GM18951 (cell line): ENCODE measurements around the gene KDM6A.
"Not testable (repeated sequence)": the region's sequence is repeated elsewhere in the genome, so short reads cannot be mapped to it uniquely, and the experiment has no call there.

Experiments
- POLR2A ChIP-seq: IDR thresholded peaks from 4 replicates; pipeline ENCODE4 v1.6.1; 2011; ENCODE audit warnings: mild to moderate bottlenecking; ENCODE audit not compliant: insufficient read length, insufficient read depth; ENCODE audit errors: extremely low read depth
- in situ Hi-C: fragments of 300-500 bp; cut with MboI; formaldehyde crosslinking; loops from one replicate; pipeline ENCODE4 v1.12.0; 2022; ENCODE audit warnings: low sequenced_read_pairs, mixed read lengths, inconsistent platforms; ENCODE audit not compliant: unreplicated experiment

Gene KDM6A

GRCh38 chrX:44946771-44947170 is 73.8 kb downstream of the KDM6A start:
- in situ Hi-C loops: no loop called here
- TF ChIP-seq POLR2A: no peak

- in situ Hi-C loops: no loop called here
- TF ChIP-seq POLR2A: no peak
These were observed 75.0 kb downstream of the KDM6A start for GRCh38 chrX:44947995-44948394.

DNA sequence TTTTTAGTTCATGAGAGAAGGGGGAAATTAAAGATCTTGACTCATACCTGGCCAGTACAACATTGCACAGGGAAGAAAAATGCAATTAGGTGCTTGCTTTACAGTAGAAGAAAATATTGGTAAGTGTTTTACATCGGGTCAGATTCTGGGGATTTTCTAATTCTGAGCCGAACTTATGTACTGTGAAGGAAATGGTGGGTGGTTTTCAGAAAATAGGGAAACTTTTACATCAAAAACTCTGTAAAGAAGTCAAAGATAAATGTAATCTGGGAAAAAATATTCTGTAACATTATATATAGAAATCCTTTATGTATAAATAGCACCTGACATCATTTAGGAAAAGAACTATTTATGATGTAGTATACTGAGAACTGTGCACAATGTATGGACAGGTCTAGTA is 75.4 kb downstream of the KDM6A start:
- no peak for TF ChIP-seq POLR2A
- in situ Hi-C loops: no loop called here

- in situ Hi-C loops: no loop called here
- TF ChIP-seq POLR2A: no peak
These were observed 76.1 kb downstream of the KDM6A start for GRCh38 chrX:44949125-44949524.

- in situ Hi-C loops: not testable (repeated sequence)
These were observed 77.7 kb downstream of the KDM6A start for GRCh38 chrX:44950471-44951366.

- no peak for TF ChIP-seq POLR2A
- in situ Hi-C loops: no loop called here
These were observed 78.6 kb downstream of the KDM6A start for GRCh38 chrX:44951572-44952067.

DNA sequence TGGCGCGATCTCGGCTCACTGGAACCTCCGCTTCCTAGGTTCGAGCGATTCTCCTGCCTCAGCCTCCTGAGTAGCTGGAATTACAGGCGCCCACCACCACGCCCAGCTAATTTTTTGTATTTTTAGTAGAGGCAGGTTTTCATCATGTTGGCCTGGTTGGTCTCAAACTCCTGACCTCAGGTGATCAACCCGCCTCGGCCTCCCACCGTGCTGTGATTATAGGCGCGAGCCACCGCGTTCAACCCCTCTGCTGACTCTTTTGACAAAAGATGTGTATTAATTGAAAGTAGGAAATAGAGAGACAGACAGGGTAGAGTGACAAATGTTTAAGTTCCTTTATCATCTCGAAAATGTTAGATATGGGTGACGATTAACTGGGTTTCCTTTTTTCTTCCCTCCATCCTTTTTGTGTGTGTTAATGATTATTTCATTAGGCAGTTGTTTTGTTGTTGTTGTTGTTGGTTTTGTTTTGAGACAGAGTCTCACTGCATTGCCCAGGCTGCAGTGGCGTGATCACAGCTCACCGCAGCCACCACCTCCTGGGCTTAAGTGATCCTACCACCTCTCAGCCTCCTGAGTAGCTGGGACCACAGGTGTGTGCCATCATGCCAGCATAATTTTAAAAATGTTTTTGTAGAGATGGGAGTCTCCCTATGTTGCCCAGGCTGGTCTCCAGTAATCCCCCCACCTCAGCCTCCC is 79.5 kb downstream of the KDM6A start:
- no peak for TF ChIP-seq POLR2A
- in situ Hi-C loops: no loop called here

DNA sequence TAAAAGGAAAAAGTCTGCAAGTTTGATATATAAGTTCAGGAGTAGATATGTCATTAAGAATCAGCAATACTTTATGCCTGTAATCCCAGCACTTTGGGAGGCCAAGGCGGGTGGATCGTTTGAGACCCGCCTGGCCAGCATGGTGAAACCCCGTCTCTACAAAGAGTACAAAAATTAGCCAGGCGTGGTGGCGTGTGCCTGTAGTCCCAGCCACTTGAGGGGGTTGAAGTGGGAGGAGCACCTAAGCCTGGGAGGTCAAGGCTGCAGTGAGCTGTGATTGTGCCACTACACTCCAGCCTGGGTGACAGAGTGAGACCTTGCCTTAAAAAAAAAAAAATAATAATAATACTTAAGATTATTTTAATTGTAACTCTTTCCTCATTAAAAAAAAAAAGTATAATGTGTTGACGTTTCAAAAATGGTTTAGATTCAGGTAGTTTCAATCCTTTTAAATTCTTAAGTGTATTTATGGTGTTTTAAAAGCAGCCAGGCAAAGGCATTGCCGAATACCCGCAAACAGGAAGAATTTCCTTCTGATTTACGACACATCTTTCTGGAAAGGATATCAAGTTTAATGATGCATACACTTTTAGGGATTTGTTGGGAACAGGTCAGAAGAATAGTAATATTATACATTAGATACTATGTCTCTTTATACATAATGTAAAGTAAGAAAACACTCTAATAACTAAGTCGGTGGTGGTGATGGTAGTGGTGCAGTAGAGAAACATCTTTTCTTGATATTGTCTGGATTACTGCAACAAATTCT is 80.9 kb downstream of the KDM6A start:
- in situ Hi-C loops: no loop called here

DNA sequence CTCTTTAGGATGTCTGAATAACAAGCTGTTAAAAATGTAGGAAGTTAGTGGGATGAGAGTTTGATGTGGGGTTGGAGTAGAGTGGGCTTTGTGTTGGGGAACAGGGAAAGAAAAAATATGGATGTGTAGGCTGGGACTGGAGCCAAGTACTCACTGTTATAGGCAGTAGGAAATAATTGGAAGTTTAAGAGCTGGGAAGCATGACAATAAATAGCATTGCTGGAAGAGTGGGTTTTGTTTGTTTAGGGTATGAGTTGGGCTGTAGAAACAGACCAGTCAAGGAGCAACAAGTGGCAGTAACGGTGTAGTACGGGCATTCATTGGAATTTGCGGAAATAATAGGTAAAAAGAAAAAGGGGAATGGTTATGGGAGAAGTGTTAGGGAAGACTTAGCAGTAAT is 81.6 kb downstream of the KDM6A start:
- no peak for TF ChIP-seq POLR2A
- in situ Hi-C loops: no loop called here

More for the DNA sequence above, 80.9 kb downstream of the KDM6A start:
- TF ChIP-seq POLR2A: no peak

- in situ Hi-C loops: no loop called here
- TF ChIP-seq POLR2A: no peak
These were observed 84.9 kb downstream of the KDM6A start for GRCh38 chrX:44957848-44958247.

DNA sequence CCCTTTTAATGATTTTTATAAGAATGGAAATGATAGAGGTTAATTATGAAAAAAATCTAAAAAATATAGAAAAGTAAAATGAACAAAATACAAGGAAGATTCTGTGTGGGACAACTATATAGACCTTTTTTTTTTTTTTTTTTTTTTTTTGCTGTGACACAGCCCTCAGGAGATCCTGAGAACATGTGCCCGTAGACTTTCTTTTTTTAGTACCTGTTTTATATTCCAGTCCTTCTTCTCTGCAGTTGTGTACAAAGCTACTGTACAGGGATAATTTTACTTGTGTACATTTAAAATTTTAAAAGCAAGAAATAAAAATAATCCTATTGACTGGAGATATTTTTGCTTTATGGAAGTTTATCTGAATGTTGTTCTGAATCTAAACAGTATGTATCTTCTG is 85.5 kb downstream of the KDM6A start:
- TF ChIP-seq POLR2A: no peak
- in situ Hi-C loops: no loop called here

DNA sequence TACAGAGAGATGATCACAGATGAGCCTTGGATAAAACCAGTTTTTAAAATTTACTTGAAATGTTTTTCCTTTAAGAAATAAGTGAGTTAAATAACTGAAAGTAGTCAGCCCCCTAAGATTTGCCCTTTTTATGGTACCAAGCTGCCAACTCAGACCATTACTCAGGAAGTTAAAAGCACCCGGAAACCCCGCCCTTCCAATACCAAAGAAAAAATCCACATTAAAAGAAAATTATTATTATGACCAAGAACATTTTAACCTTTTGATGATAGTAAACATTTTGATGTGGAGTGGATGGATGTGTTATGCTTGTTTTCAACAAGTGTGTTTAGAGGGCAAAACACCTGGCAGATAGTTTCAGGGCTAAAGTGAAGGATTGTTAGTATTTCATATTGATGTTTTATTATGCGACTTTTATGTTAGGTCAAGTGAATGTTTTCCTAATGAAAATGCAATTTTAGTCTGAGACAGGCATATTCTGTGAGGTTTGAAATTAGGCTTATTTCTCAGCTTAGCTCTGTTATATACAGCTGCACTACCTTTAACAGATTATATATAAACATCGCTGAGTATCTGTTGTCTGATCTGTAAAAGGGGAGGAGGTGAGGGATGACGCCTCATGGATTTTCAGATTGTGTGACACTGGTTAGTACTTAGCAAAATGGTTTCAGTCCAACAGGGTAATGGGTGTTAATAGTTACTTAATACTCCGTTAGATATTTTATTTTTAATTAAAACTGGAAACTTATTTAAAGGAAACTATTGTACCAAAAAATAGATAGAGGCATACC is 89.0 kb downstream of the KDM6A start:
- in situ Hi-C loops: no loop called here
- TF ChIP-seq POLR2A: no peak
